ENCODE results near the gene SUN3. TPM values are rescaled to one million over a fixed set of nuclear protein-coding genes. Genes with fewer than 3 reads are reported as not detected.
A peak's percentile ranks its signal among the peaks of the same experiment; 100 is the strongest.

Gene SUN3
- total and polyA plus RNA-seq, 4 experiments from 2014 or later, result 0.56 TPM; not detected in 3

GRCh38 chr7:48058990-48059389 lies 30.1 kb upstream of the SUN3 start:
- Mint-ChIP-seq H3K27me3 (peaks cover 6 to 7% of the 10 kb centered on the region in 2 donors), H3K27ac (peak overlapping the region in 2 of 7 donors; percentile 27 to 30), H3K9me3 (peaks cover 3 to 24% (median 7%) of the 10 kb centered on the region in 8 donors), H3K4me1 (peaks cover 0 to 7% (median 3%) of the 10 kb centered on the region in 4 donors), H3K36me3 (peaks cover 0 to 5% of the 10 kb centered on the region in 2 donors), H3K4me3 (no peak overlapping the region)
- Histone ChIP-seq H3K36me3 (ENCODE audit: insufficient read depth, low read length) (no peaks in the 10 kb centered on the region), H3K27ac (ENCODE audit: low read depth, low read length) (no peak overlapping the region), H3K4me1 (ENCODE audit: insufficient read depth, low read length) (no peaks in the 10 kb centered on the region), H3K27me3 (ENCODE audit: insufficient read depth, low read length) (no peaks in the 10 kb centered on the region), H3K4me3 (ENCODE audit: low read length in 2 of 2) (no peak overlapping the region), H3K9me3 (ENCODE audit: control insufficient read depth in 1 of 2, low read length in 2 of 2) (no peaks in the 10 kb centered on the region)
- CTCF ChIA-PET (ENCODE audit: partially characterized antibody), result interaction anchor here (1.1 to 1.3 kb wide), 2 partner anchors 52 to 67 kb away, joined by 3 to 4 read pairs; no protein-coding TSS in a partner anchor
- POLR2A ChIA-PET (ENCODE audit: partially characterized antibody), result no interaction called here
- intact Hi-C loops (cut with micrococcal nuclease), result no loop called here
- no peak for DNase-seq

- no peak overlapping the region for H3K27ac ChIP-seq (ENCODE audit: low read depth, low read length)
- ChIA-PET CTCF (ENCODE audit: partially characterized antibody) (no interaction called here), POLR2A (ENCODE audit: partially characterized antibody) (interaction anchor here (1.6 kb wide), 1 partner anchor 34 kb away, joined by 4 read pairs; no protein-coding TSS in a partner anchor)
- Mint-ChIP-seq H3K9me3 (peaks cover 2 to 15% (median 3%) of the 10 kb centered on the region in 8 donors), H3K4me1 (peaks cover 3 to 9% (median 6%) of the 10 kb centered on the region in 4 donors), H3K27me3 (no peaks in the 10 kb centered on the region), H3K4me3 (no peak overlapping the region), H3K27ac (peak overlapping the region in 1 of 7 donors; percentile 27), H3K36me3 (no peaks in the 10 kb centered on the region)
- H3K27me3 ChIP-seq (ENCODE audit: insufficient read depth, low read length), result no peaks in the 10 kb centered on the region
- H3K36me3 ChIP-seq (ENCODE audit: insufficient read depth, low read length), result no peaks in the 10 kb centered on the region
- no peaks in the 10 kb centered on the region for H3K9me3 ChIP-seq (ENCODE audit: control insufficient read depth in 1 of 2, low read length in 2 of 2)
- intact Hi-C loops (cut with micrococcal nuclease), result no loop called here
- H3K4me3 ChIP-seq (ENCODE audit: low read length in 2 of 2), result no peak overlapping the region
- no peaks in the 10 kb centered on the region for H3K4me1 ChIP-seq (ENCODE audit: insufficient read depth, low read length)
- DNase-seq, result no peak
Observed at GRCh38 chr7:48053736-48054135, 24.8 kb upstream of the SUN3 start.

DNA sequence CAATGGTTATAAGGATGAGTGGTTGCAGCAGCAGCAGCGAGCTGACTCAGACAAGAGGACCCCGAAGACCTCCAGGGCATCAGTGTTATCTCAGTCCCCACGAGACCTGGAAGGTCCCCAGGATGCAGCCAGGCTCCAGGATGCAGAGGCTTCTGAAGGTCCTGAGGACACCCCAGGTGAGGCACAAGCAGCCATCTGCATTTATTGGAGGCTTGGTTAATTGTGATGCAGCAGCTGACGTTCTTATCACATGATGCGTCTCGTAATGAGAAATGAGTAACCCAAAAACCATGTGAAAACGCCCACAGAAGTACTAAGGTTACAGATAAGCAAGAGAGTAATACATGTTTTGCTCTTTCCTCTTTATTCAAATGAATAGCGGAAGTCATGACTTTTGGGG lies 23.8 kb upstream of the SUN3 start:
- intact Hi-C loops (cut with micrococcal nuclease), result no loop called here
- no peak overlapping the region for H3K4me3 ChIP-seq (ENCODE audit: low read length in 2 of 2)
- Mint-ChIP-seq H3K27ac (peak overlapping the region in 1 of 7 donors; percentile 0), H3K27me3 (no peaks in the 10 kb centered on the region), H3K4me1 (peaks cover 3 to 9% (median 6%) of the 10 kb centered on the region in 4 donors), H3K9me3 (peaks cover 2 to 10% (median 3%) of the 10 kb centered on the region in 8 donors), H3K36me3 (no peaks in the 10 kb centered on the region), H3K4me3 (no peak overlapping the region)
- H3K9me3 ChIP-seq (ENCODE audit: control insufficient read depth in 1 of 2, low read length in 2 of 2), result no peaks in the 10 kb centered on the region
- H3K27me3 ChIP-seq (ENCODE audit: insufficient read depth, low read length), result no peaks in the 10 kb centered on the region
- CTCF ChIA-PET (ENCODE audit: partially characterized antibody), result no interaction called here
- no peaks in the 10 kb centered on the region for H3K36me3 ChIP-seq (ENCODE audit: insufficient read depth, low read length)
- peak in 2 of 5 donors; percentile 11 to 19 for DNase-seq
- POLR2A ChIA-PET (ENCODE audit: partially characterized antibody), result interaction anchor here (1.6 kb wide), 1 partner anchor 35 kb away, joined by 4 read pairs; no protein-coding TSS in a partner anchor
- H3K27ac ChIP-seq (ENCODE audit: low read depth, low read length), result no peak overlapping the region
- no peaks in the 10 kb centered on the region for H3K4me1 ChIP-seq (ENCODE audit: insufficient read depth, low read length)

GRCh38 chr7:48049850-48050249 lies 20.9 kb upstream of the SUN3 start:
- CTCF ChIA-PET (ENCODE audit: partially characterized antibody), result interaction anchor here (1.4 kb wide), 1 partner anchor 58 kb away, joined by 3 read pairs; no protein-coding TSS in a partner anchor
- intact Hi-C loops (cut with micrococcal nuclease), result no loop called here
- POLR2A ChIA-PET (ENCODE audit: partially characterized antibody), result interaction anchor here (1.7 kb wide), 1 partner anchor 39 kb away, joined by 3 read pairs; the partner anchor contains the start of gene UPP1
- Histone ChIP-seq H3K36me3 (ENCODE audit: insufficient read depth, low read length) (no peaks in the 10 kb centered on the region), H3K9me3 (ENCODE audit: control insufficient read depth in 1 of 2, low read length in 2 of 2) (no peaks in the 10 kb centered on the region), H3K27me3 (ENCODE audit: insufficient read depth, low read length) (no peaks in the 10 kb centered on the region), H3K27ac (ENCODE audit: low read depth, low read length) (no peak overlapping the region), H3K4me3 (ENCODE audit: low read length in 2 of 2) (no peak overlapping the region), H3K4me1 (ENCODE audit: insufficient read depth, low read length) (peaks cover 25% of the 10 kb centered on the region)
- Mint-ChIP-seq H3K27me3 (no peaks in the 10 kb centered on the region), H3K4me3 (no peak overlapping the region), H3K27ac (peak overlapping the region in 1 of 7 donors; percentile 57), H3K36me3 (no peaks in the 10 kb centered on the region), H3K9me3 (peaks cover 0 to 2% (median 0%) of the 10 kb centered on the region in 8 donors), H3K4me1 (peaks cover 14 to 26% (median 23%) of the 10 kb centered on the region in 4 donors)
- no peak for DNase-seq

DNA sequence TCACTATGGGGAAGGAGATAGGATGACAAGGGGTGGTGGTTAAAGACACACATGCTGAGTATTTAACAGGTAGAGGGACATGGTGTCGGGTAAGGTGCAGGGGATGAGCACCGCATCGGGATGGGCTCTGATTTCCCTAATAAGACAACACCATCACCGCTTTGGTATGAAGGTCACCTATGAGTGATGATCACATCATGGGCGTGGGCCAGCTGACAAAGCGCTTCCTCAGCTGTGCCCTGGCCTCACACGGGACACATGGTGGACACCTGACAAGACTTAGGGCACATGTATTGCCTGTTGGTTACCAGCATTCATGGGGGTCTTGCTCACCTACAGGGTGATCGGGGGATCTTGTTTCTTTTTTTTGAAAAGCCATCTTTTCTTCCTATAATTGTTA lies 19.2 kb upstream of the SUN3 start:
- Mint-ChIP-seq H3K4me3 (no peak overlapping the region), H3K4me1 (peaks cover 16 to 34% (median 26%) of the 10 kb centered on the region in 4 donors), H3K9me3 (peaks cover 0 to 2% (median 0%) of the 10 kb centered on the region in 8 donors), H3K27ac (peak overlapping the region in 1 of 7 donors; percentile 26), H3K36me3 (no peaks in the 10 kb centered on the region), H3K27me3 (no peaks in the 10 kb centered on the region)
- Histone ChIP-seq H3K27me3 (ENCODE audit: insufficient read depth, low read length) (no peaks in the 10 kb centered on the region), H3K4me3 (ENCODE audit: low read length in 2 of 2) (no peak overlapping the region), H3K4me1 (ENCODE audit: insufficient read depth, low read length) (peaks cover 27% of the 10 kb centered on the region), H3K27ac (ENCODE audit: low read depth, low read length) (no peak overlapping the region), H3K36me3 (ENCODE audit: insufficient read depth, low read length) (no peaks in the 10 kb centered on the region), H3K9me3 (ENCODE audit: control insufficient read depth in 1 of 2, low read length in 2 of 2) (no peaks in the 10 kb centered on the region)
- ChIA-PET CTCF (ENCODE audit: partially characterized antibody) (interaction anchor here (2.6 to 2.9 kb wide), 2 partner anchors 57 to 62 kb away, joined by 9 to 13 read pairs; no protein-coding TSS in a partner anchor), POLR2A (ENCODE audit: partially characterized antibody) (no interaction called here)
- DNase-seq, result no peak
- intact Hi-C loops (cut with micrococcal nuclease), result no loop called here

DNA sequence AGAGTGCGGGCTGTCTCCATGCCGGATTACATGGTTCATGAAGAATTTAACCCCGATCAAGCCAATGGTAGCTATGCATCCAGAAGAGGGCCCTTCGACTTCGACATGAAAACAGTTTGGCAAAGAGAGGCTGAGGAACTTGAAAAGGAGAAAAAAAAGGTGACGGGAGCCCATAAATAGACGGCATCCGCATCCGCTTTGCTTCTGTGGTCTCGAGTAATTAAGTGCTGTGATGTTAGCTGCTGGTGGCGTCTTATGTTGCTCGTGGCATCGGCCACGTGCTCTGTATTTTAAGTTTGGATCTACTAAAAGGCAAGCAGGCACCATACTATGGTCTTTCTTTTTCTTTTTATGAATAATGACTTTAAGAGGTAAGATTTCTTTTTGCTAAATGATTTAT lies 17.6 kb upstream of the SUN3 start:
- no peak overlapping the region for H3K4me3 ChIP-seq (ENCODE audit: low read length in 2 of 2)
- ChIA-PET POLR2A (ENCODE audit: partially characterized antibody) (interaction anchor here (1.2 to 2.4 kb wide), 2 partner anchors 37 to 55 kb away, joined by 4 to 12 read pairs; no protein-coding TSS in a partner anchor), CTCF (ENCODE audit: partially characterized antibody) (interaction anchor here (2.6 to 2.9 kb wide), 2 partner anchors 55 to 64 kb away, joined by 9 to 13 read pairs; no protein-coding TSS in a partner anchor)
- no peaks in the 10 kb centered on the region for H3K36me3 ChIP-seq (ENCODE audit: insufficient read depth, low read length)
- no peaks in the 10 kb centered on the region for H3K27me3 ChIP-seq (ENCODE audit: insufficient read depth, low read length)
- Mint-ChIP-seq H3K27me3 (no peaks in the 10 kb centered on the region), H3K36me3 (no peaks in the 10 kb centered on the region), H3K9me3 (peaks cover 0 to 2% (median 0%) of the 10 kb centered on the region in 8 donors), H3K4me1 (peaks cover 21 to 38% (median 31%) of the 10 kb centered on the region in 4 donors), H3K4me3 (peak overlapping the region in 5 of 8 donors; percentile 23 to 47 (median 41)), H3K27ac (peak overlapping the region; percentile 1 to 80 (median 62))
- H3K27ac ChIP-seq (ENCODE audit: low read depth, low read length), result no peak overlapping the region
- intact Hi-C loops (cut with micrococcal nuclease), result loop anchor here (1.0 kb wide), 1 partner anchor 11 kb away; the partner anchor contains the start of gene C7orf57
- DNase-seq, result peak; percentile 32 to 55 (median 39)
- no peaks in the 10 kb centered on the region for H3K9me3 ChIP-seq (ENCODE audit: control insufficient read depth in 1 of 2, low read length in 2 of 2)
- peaks cover 27% of the 10 kb centered on the region for H3K4me1 ChIP-seq (ENCODE audit: insufficient read depth, low read length)

- CTCF ChIA-PET (ENCODE audit: partially characterized antibody), result interaction anchor here (2.9 kb wide), 1 partner anchor 54 kb away, joined by 13 read pairs; no protein-coding TSS in a partner anchor
- Mint-ChIP-seq H3K27ac (peak overlapping the region in 6 of 7 donors; percentile 19 to 80 (median 71)), H3K4me1 (peaks cover 21 to 44% (median 33%) of the 10 kb centered on the region in 4 donors), H3K4me3 (peak overlapping the region in 6 of 8 donors; percentile 35 to 70 (median 56)), H3K27me3 (no peaks in the 10 kb centered on the region), H3K9me3 (peaks cover 0 to 2% (median 0%) of the 10 kb centered on the region in 8 donors), H3K36me3 (no peaks in the 10 kb centered on the region)
- no peaks in the 10 kb centered on the region for H3K9me3 ChIP-seq (ENCODE audit: control insufficient read depth in 1 of 2, low read length in 2 of 2)
- intact Hi-C loops (cut with micrococcal nuclease), result no loop called here
- POLR2A ChIA-PET (ENCODE audit: partially characterized antibody), result interaction anchor here (0.6 to 2.4 kb wide), 2 partner anchors 38 to 47 kb away, joined by 3 to 12 read pairs; no protein-coding TSS in a partner anchor
- no peaks in the 10 kb centered on the region for H3K36me3 ChIP-seq (ENCODE audit: insufficient read depth, low read length)
- peak in 4 of 5 donors; percentile 9 to 24 (median 16) for DNase-seq
- H3K4me1 ChIP-seq (ENCODE audit: insufficient read depth, low read length), result peaks cover 27% of the 10 kb centered on the region
- no peak overlapping the region for H3K27ac ChIP-seq (ENCODE audit: low read depth, low read length)
- H3K4me3 ChIP-seq (ENCODE audit: low read length in 2 of 2), result no peak overlapping the region
- H3K27me3 ChIP-seq (ENCODE audit: insufficient read depth, low read length), result no peaks in the 10 kb centered on the region
Observed at GRCh38 chr7:48045195-48045765, 16.4 kb upstream of the SUN3 start.
